ENCODE measurements around the gene NEB. TPM values are rescaled to one million over a fixed set of nuclear protein-coding genes. Genes with fewer than 3 reads are reported as not detected.

Gene NEB
- total RNA-seq, 4 donors from 2014 or later: 0.60 to 7.0 (median 1.4) TPM

DNA sequence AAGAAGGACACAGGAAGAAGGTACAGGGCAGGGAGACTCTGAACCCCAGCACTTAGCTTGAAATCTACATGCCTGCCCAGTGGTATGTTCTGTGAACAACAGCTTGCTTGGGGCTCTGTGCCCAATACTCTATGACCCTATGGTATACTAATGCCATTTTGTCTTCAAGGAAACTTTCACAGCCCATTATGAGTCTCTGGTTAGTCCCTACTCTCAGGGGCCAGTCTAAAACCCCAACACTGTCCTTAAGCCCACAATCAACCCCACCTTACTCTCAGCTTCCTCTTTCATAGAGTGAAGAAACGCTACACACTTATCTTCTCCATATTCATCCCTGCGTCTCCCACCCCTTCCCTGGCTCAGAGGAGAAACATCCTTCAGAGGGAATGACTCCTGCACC is 16.0 kb downstream of the NEB start:
- in situ Hi-C loops (cut with MboI; ENCODE audit: low pct_ligation_motif_present in 1 of 4, low pct_unique_long_range_greater_than_20kb in 1 of 4, low sequenced_read_pairs in 3 of 4): no loop called here

GRCh38 chr2:151716721-151717120 is 17.6 kb downstream of the NEB start:
- TF ChIP-seq POLR2AphosphoS5 (IDR thresholded peaks at IDR 0.05) (no peak), POLR2A (IDR thresholded peaks at IDR 0.05) (no peak), EP300 (IDR thresholded peaks at IDR 0.05; ENCODE audit: low read depth) (no peak)
- TF ChIP-seq, protein P1, sequence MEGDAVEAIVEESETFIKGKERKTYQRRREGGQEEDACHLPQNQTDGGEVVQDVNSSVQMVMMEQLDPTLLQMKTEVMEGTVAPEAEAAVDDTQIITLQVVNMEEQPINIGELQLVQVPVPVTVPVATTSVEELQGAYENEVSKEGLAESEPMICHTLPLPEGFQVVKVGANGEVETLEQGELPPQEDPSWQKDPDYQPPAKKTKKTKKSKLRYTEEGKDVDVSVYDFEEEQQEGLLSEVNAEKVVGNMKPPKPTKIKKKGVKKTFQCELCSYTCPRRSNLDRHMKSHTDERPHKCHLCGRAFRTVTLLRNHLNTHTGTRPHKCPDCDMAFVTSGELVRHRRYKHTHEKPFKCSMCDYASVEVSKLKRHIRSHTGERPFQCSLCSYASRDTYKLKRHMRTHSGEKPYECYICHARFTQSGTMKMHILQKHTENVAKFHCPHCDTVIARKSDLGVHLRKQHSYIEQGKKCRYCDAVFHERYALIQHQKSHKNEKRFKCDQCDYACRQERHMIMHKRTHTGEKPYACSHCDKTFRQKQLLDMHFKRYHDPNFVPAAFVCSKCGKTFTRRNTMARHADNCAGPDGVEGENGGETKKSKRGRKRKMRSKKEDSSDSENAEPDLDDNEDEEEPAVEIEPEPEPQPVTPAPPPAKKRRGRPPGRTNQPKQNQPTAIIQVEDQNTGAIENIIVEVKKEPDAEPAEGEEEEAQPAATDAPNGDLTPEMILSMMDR (IDR thresholded peaks at IDR 0.05): no peak
- in situ Hi-C loops (cut with MboI; ENCODE audit: low pct_ligation_motif_present in 1 of 4, low pct_unique_long_range_greater_than_20kb in 1 of 4, low sequenced_read_pairs in 3 of 4): no loop called here
- H3K9me3 ChIP-seq: no peaks in the 10 kb centered on the region
- no peaks in the 10 kb centered on the region for H3K27me3 ChIP-seq
- no peak for DNase-seq
- no peak overlapping the region for H3K27ac ChIP-seq
- H3K36me3 ChIP-seq: no peaks in the 10 kb centered on the region
- 94% methylated on average over 2 of the region's 2 CpGs for WGBS, 2 donors (ENCODE audit: low coverage in 1 of 2)
- intact Hi-C loops (cut with DNase I; ENCODE audit: low total_unique reads): no loop called here
- no peaks in the 10 kb centered on the region for H3K4me1 ChIP-seq
- H3K4me3 ChIP-seq: no peak overlapping the region

More for the DNA sequence above, 16.0 kb downstream of the NEB start:
- 73 to 89% methylated on average over 2 of the region's 2 CpGs for WGBS, 2 donors (ENCODE audit: low coverage in 1 of 2)
- H3K4me3 ChIP-seq: no peak overlapping the region
- intact Hi-C loops (cut with DNase I; ENCODE audit: low total_unique reads): no loop called here
- TF ChIP-seq POLR2A (IDR thresholded peaks at IDR 0.05) (no peak), POLR2AphosphoS5 (IDR thresholded peaks at IDR 0.05) (no peak), EP300 (IDR thresholded peaks at IDR 0.05; ENCODE audit: low read depth) (no peak)
- TF ChIP-seq, protein P1 (IDR thresholded peaks at IDR 0.05): no peak
- no peak overlapping the region for H3K27ac ChIP-seq
- H3K4me1 ChIP-seq: no peaks in the 10 kb centered on the region
- H3K9me3 ChIP-seq: no peaks in the 10 kb centered on the region
- DNase-seq: no peak
- no peaks in the 10 kb centered on the region for H3K36me3 ChIP-seq
- H3K27me3 ChIP-seq: no peaks in the 10 kb centered on the region

GRCh38 chr2:151713291-151713903 is 20.9 kb downstream of the NEB start:
- 72 to 82% methylated on average over 2 of the region's 2 CpGs for WGBS, 2 donors (ENCODE audit: low coverage in 1 of 2)
- Histone ChIP-seq H3K36me3 (no peaks in the 10 kb centered on the region), H3K27ac (no peak overlapping the region), H3K27me3 (no peaks in the 10 kb centered on the region), H3K4me3 (no peak overlapping the region), H3K9me3 (no peaks in the 10 kb centered on the region), H3K4me1 (no peaks in the 10 kb centered on the region)
- TF ChIP-seq EP300 (IDR thresholded peaks at IDR 0.05; ENCODE audit: low read depth) (no peak), POLR2A (IDR thresholded peaks at IDR 0.05) (no peak), POLR2AphosphoS5 (IDR thresholded peaks at IDR 0.05) (no peak)
- TF ChIP-seq, protein P1 (IDR thresholded peaks at IDR 0.05): no peak
- intact Hi-C loops (cut with DNase I; ENCODE audit: low total_unique reads): no loop called here
- no peak for DNase-seq
- in situ Hi-C loops (cut with MboI; ENCODE audit: low pct_ligation_motif_present in 1 of 4, low pct_unique_long_range_greater_than_20kb in 1 of 4, low sequenced_read_pairs in 3 of 4): no loop called here

DNA sequence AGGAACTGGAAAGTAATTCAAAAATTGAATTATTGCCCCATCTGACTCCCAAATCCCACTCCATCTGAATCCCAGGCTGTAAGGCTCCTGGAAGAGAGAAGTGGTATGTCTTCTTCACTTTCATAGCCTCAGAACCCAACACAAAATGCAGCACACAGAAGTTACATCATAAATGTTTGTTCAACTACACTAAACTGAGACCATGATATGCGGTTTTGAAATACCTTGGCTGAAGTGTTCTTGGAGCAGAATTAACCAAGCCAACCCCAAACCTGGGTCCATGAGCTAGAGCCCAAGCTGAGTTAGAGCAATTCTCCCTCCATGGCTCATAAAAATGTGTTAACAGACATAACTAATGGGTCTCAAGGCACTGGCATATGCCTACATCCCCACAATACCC is 23.3 kb downstream of the NEB start:
- no peaks in the 10 kb centered on the region for H3K9me3 ChIP-seq
- in situ Hi-C loops (cut with MboI; ENCODE audit: low pct_ligation_motif_present in 1 of 4, low pct_unique_long_range_greater_than_20kb in 1 of 4, low sequenced_read_pairs in 3 of 4): no loop called here
- 95% methylated on average over 1 of the region's 1 CpG; no CpG with 5 or more reads in 1 of the 2 donors for WGBS, 2 donors (ENCODE audit: low coverage in 1 of 2)
- H3K27ac ChIP-seq: no peak overlapping the region
- DNase-seq: no peak
- no peaks in the 10 kb centered on the region for H3K36me3 ChIP-seq
- H3K4me3 ChIP-seq: no peak overlapping the region
- intact Hi-C loops (cut with DNase I; ENCODE audit: low total_unique reads): no loop called here
- no peak for TF ChIP-seq POLR2AphosphoS5 (IDR thresholded peaks at IDR 0.05)
- no peak for TF ChIP-seq EP300 (IDR thresholded peaks at IDR 0.05; ENCODE audit: low read depth)
- TF ChIP-seq, protein P1 (IDR thresholded peaks at IDR 0.05): no peak
- no peak for TF ChIP-seq POLR2A (IDR thresholded peaks at IDR 0.05)
- no peaks in the 10 kb centered on the region for H3K27me3 ChIP-seq
- no peaks in the 10 kb centered on the region for H3K4me1 ChIP-seq

All from transverse colon (tissue), 4 donors.